AML-193 (cell line): ENCODE results near the gene ARID3A.
"Not testable (repeated sequence)": the region's sequence is repeated elsewhere in the genome, so short reads cannot be mapped to it uniquely, and the experiment has no call there.

Experiments
- DNase-seq, 2 experiments: peaks; one replicate each; lab custom pipeline; 2025; lab: John Stamatoyannopoulos, UW

The ARID3A gene

DNA sequence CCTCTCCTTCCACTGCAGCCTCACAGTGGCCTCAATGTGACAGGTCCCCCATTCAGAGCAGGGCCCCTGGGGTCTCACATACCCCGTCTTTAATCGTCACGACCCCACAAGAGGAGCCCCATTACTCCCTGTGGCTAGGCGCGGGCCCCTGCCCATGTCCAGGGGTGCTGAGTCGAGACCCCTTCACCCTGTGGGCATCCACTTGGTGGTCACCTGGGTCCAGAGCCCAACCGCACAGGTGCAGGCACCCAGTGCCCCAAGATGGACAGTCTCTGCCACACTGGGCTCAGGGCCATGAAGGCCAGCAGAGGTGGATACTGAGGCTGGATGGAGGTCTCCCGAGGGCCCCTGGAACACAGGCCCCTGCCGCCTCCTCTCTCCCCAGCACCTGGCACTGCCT lies 92.1 kb downstream of the ARID3A start:
- DNase-seq = no peak

DNA sequence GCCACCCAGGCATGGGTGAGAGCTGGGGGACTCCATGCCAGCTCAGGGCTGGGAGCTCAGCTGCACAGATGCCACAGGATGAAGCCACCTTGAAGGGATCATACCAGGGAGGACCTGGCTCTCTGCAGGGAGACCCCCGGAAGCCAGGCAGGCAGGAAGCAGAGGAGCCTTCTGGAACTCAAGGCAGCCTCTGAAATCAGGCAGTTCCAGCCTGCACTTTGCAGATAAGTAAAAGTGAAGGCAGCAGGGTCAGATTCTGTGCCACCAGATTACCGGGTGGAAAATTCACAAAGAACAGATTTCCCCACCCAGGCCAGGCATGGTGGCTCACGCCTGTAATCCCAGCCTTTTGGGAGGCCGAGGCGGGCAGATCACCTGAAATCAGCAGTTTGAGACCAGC lies 92.6 kb downstream of the ARID3A start:
- DNase-seq = no peak

DNA sequence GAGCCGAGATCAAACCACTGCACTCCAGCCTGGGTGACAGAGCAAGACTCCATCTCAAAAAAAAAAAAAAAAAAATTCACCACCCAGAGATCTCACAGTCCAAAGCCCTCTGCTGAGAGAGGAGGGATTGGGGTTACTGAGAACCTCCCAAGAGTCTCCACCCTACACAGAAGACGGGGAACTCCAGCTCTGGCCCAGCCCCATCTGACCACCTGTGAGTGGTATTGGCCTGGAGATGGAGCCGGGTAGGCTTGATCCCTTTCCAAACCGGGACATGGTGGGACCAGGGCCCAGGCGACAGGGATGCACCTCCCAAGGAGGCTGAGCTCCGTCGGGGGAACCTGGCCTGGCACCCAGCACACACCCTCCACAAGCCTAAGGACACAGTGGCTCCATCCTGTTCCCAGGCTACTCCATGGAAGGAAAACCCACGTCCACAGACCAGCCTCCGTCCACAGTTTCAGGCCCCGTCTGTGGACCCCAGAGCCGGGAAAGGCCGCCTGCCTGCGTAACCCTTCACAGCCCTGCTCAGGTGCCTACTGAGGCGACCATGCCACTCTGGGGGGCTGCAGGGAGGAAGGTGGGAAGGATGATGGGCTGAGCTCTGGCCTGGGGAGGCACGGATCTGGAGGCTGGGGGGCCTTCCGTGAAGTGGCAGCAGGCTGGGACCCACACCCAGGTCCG lies 93.2 kb downstream of the ARID3A start:
- DNase-seq = no peak

DNA sequence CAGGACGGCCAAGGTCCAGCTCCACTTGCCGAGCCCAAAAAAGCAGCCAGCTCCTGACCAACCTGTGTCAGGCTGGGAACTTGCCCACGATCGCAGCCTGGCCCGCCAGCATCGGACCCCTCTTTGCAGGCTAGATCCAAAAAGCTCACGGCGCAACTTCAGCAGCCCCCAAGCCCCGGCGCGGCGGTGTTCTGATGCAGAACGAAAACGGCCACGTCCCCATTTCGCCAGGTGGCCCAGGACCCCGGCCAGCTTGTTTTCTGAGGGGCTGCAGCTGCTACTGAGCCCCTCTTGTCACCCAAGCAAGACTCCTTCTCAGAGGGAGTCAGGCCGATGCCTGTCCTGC lies 93.8 kb downstream of the ARID3A start:
- DNase-seq = no peak

DNA sequence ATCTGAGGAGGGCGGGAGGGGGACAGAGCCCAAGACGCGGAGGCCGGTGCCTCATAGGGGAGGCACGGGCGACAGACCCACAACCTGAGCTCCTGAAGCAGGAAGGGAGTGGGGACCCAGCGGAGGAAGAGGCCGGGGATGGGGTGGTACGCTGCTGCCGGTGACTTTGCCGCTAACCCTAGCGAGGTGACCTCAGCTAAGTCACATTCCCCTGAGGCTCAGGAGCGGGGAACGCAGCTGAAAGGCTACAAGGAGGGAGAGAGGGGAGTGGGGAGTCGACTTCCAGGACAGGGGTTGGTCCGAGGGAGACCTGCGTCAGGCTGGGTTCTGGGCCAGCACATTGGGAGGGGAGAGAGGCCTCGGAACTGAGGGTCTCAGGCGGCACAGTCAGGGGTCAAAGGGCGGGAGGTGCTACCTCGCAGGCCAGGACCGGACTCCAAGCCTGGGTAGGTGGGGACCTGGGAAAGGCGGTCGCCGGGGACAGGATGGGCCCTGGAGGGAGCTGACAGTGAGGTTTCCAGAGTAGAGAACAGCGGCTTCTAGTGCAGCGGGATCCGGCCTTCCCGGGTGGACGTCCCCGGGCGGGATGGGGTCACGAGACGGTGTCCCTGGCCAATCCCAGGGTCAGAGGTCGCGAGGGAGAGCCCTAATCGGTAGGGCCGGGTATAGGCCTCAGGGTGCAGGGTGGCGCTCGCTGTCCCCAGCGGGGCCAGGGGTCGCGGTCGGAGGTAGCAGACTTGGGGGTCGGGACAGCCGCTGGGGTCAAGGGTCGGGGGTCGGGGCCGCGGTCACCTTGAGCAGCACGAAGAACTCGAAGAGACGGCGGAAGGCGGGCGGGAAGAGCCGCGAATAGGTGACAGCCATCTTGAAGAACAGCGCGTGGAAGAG lies 94.4 kb downstream of the ARID3A start:
- DNase-seq = no peak

DNA sequence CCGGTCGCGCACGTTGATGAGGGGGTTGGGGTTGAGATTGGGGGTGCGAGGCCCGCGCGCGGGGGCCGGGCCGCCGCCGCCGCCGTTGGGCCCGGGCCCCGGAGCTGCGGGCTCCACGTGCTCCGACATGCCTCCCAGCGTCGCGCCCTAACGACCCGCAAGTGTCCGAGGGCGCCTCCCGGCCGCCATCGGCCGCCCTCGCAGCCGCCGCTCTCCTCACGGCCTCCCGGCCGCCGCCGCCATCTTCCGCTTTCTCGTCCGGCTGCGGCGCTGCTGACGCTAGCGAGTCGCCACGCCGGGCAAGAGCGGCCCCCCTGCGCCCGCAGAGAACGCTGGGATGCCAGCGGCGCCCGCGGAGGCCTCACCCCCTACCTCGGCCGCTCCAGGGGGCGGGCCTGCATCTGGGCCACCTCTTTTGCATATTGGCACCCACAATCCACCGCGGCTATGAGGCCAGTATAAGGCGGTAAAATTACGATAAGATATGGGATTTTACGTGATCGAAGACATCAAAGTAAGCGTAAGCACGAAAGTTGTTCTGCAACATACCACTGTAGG lies 95.1 kb downstream of the ARID3A start, which contains the start of gene TMEM259:
TMEM259 (minus strand) TSS at position 256 of the 558 bp plus-strand sequence; CDS start at position 129, 127 bp downstream.
- peak; percentile 93 to 94 for DNase-seq

DNA sequence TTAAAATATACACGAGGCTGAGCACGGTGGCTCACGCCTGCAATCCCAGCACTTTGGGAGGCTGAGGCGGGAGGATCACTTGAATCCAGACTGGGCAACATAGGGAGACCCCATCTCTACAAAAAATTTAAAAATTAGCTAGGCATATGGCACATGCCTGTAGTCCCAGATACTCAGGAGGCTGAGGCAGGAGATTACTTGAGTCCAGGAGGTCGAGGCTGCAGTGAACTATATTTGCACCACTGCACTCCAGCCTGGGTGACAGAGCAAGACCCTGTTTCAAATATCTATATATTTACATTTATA lies 98.0 kb downstream of the ARID3A start:
- DNase-seq = not testable (repeated sequence)

DNA sequence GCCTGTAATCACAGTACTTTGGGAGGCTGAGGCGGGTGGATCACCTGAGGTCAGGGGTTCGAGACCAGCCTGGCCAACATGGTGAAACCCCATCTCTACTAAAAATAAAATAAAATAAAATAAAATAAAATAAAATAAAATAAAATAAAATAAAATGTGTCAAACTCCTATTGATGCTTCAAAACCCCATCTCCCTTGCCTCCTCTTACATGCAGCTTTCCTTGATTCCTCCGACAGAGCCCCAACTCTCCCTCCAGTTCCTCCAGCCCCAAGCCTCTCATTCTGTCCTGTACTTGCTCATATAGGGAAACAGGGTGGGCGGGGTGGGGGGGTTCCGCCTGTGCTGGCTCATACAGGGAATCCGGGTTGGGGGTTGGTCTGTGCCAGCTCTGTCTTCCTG lies 99.2 kb downstream of the ARID3A start:
- not testable (repeated sequence) for DNase-seq
